ENCODE data around the gene BRAT1. TPM values are rescaled to one million over a fixed set of nuclear protein-coding genes. Genes with fewer than 3 reads are reported as not detected.

The BRAT1 gene
- total RNA-seq, 2 donors from 2014 or later, result 42.1 to 42.7 TPM

DNA sequence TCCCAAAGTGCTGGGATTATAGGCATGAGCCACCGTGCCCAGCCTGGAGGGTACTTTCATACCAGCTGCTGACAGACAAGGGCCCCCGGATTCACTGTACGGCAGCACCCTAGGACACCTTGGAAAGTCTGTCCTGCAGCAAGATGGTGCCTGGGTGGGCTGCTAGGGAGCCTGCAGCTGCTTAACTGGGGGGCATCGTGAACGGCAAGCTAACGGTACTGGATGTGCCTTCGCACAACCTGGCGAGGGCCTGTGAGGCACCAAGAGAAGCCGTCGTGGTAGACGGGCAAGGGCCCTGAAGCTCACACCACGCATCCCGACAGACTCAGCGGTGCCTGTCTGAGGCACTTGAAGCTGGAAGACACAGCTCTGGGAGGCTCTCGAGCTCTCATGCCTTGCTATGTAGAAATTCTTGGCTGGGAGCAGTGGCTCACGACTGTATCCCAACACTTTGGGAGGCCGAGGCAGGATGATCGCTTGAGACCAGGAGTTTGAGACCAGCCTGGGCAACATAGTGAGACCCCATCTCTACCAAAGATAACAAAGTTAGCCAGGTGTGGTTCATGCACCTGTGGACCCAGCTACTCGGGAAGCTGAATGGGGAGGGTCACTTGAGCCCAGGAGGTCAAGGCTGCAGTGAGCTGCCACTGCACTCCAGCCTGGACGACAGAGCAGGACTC is 9.4 kb downstream of the BRAT1 start:
- no peaks in the 10 kb centered on the region for H3K4me1 Mint-ChIP-seq
- no peaks in the 10 kb centered on the region for H3K4me1 ChIP-seq (ENCODE audit: control insufficient read depth, insufficient read depth, low read length)
- peaks cover 40% of the 10 kb centered on the region for H3K36me3 ChIP-seq (ENCODE audit: control insufficient read depth, insufficient read depth, low read length)
- WGBS, 2 experiments (ENCODE audit: insufficient coverage in 1 of 2, insufficient read length in 1 of 2), result 96 to 97% methylated on average over 19 to 20 of the region's 20 CpGs
- no peaks in the 10 kb centered on the region for H3K27me3 Mint-ChIP-seq (ENCODE audit: insufficient read depth)
- no peak overlapping the region for H3K27ac ChIP-seq (ENCODE audit: low read depth, low read length)
- no peak overlapping the region for H3K27ac Mint-ChIP-seq
- H3K27me3 ChIP-seq (ENCODE audit: control insufficient read depth, insufficient read depth, low read length, poor library complexity, severe bottlenecking), result no peaks in the 10 kb centered on the region
- no peaks in the 10 kb centered on the region for H3K9me3 ChIP-seq (ENCODE audit: control insufficient read depth, low read length)
- H3K4me3 ChIP-seq (ENCODE audit: low read length), result no peak overlapping the region
- TF ChIP-seq, protein P1, sequence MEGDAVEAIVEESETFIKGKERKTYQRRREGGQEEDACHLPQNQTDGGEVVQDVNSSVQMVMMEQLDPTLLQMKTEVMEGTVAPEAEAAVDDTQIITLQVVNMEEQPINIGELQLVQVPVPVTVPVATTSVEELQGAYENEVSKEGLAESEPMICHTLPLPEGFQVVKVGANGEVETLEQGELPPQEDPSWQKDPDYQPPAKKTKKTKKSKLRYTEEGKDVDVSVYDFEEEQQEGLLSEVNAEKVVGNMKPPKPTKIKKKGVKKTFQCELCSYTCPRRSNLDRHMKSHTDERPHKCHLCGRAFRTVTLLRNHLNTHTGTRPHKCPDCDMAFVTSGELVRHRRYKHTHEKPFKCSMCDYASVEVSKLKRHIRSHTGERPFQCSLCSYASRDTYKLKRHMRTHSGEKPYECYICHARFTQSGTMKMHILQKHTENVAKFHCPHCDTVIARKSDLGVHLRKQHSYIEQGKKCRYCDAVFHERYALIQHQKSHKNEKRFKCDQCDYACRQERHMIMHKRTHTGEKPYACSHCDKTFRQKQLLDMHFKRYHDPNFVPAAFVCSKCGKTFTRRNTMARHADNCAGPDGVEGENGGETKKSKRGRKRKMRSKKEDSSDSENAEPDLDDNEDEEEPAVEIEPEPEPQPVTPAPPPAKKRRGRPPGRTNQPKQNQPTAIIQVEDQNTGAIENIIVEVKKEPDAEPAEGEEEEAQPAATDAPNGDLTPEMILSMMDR (conservative IDR thresholded peaks at IDR 0.05), result no peak
- H3K9me3 Mint-ChIP-seq, result no peaks in the 10 kb centered on the region
- H3K4me3 Mint-ChIP-seq, result no peak overlapping the region
- H3K36me3 Mint-ChIP-seq (ENCODE audit: low read depth), result peaks cover 49% of the 10 kb centered on the region
- H3K9ac ChIP-seq (ENCODE audit: extremely low read depth, low read length, poor library complexity, severe bottlenecking), result no peak overlapping the region
- no peak for DNase-seq

DNA sequence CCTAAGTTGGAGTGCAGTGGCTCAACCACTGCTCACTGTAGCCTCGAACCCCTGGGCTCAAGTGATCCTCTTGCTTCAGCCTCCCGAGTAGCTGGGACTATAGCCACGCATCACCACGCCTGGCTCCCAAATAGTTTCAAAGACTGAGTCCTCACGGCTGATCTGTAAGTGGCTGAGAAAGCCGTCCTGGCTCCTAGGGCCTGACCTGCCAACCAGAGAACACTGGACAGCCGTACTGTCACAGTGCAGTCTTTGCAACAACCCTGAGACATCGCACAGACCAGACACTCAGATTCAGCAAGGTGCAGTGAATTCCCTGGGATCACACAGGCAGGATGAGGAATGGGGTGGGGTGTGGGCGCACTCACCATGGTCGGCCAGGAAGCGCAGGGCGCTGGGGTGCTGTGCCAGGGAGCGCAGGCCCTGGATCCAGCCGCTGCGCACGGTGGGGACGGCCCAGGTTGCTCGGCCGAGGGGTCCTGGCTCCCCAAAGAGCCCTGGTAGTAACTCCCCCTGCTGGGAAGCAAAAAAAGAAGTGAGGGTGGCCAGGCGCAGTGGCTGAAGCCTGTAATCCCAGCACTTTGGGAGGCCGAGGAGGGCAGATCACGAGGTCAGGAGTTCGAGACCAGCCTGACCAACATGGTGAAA is 10.7 kb downstream of the BRAT1 start:
- Histone ChIP-seq H3K36me3 (ENCODE audit: control insufficient read depth, insufficient read depth, low read length) (peaks cover 33% of the 10 kb centered on the region), H3K9me3 (ENCODE audit: control insufficient read depth, low read length) (no peaks in the 10 kb centered on the region), H3K4me3 (ENCODE audit: low read length) (no peak overlapping the region), H3K4me1 (ENCODE audit: control insufficient read depth, insufficient read depth, low read length) (no peaks in the 10 kb centered on the region), H3K27ac (ENCODE audit: low read depth, low read length) (no peak overlapping the region), H3K9ac (ENCODE audit: extremely low read depth, low read length, poor library complexity, severe bottlenecking) (no peak overlapping the region), H3K27me3 (ENCODE audit: control insufficient read depth, insufficient read depth, low read length, poor library complexity, severe bottlenecking) (no peaks in the 10 kb centered on the region)
- TF ChIP-seq, protein P1 (conservative IDR thresholded peaks at IDR 0.05), result no peak
- Mint-ChIP-seq H3K27me3 (ENCODE audit: insufficient read depth) (no peaks in the 10 kb centered on the region), H3K4me1 (no peaks in the 10 kb centered on the region), H3K9me3 (no peaks in the 10 kb centered on the region), H3K27ac (no peak overlapping the region), H3K4me3 (no peak overlapping the region), H3K36me3 (ENCODE audit: low read depth) (peaks cover 52% of the 10 kb centered on the region)
- DNase-seq, result no peak
- WGBS, 2 experiments (ENCODE audit: insufficient coverage in 1 of 2, insufficient read length in 1 of 2), result 95 to 98% methylated on average over 22 to 23 of the region's 23 CpGs

DNA sequence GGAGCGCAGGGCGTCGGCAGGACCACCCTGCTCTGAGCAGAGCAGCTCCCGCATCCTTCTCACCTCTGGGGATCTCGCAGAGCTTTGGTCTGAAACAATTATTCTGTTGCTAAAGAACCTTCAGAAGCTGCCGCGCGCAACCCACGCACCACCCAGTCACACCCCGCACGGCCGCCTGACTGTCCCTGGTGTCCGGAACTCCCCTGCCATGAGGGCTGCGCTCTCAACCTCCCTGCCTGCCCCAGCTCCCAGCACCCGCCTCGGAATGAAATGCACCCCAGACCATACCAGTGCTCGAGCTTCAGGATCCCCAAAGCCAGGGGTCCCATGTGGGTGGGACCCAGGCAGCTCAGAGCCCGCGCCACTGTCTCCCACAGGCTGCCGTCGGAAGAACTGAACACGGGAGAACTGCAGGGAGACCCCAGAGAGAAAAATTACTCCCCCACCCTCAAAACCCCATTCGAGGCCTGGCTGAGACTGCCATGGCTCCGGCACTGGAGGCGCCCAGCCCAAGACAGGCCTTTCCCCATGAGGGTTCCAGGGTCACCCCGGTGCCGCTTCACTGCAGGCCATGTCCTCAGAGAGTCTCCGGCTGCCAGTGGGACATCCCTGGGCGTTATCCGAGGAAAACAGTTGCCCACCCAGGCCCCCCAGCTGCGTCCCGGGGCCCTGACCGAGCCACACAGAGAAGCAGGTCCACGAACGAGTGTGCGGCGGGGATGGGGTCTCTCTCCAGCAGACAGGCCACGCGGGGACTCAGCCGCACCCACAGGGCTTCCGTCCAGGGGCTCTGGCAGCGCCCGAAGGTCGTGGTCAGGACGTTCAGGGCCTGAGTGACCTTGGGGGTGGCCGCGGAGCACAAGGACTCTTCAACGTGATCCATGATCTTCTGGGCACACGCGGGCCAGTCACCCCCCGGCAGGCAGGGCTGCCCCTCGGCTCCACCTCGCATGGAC is 12.1 kb downstream of the BRAT1 start:
- no peaks in the 10 kb centered on the region for H3K4me1 Mint-ChIP-seq
- 94 to 95% methylated on average over 22 to 53 of the region's 53 CpGs for WGBS, 2 experiments (ENCODE audit: insufficient coverage in 1 of 2, insufficient read length in 1 of 2)
- no peak overlapping the region for H3K4me3 Mint-ChIP-seq
- H3K36me3 Mint-ChIP-seq (ENCODE audit: low read depth), result peaks cover 50% of the 10 kb centered on the region
- no peak overlapping the region for H3K27ac Mint-ChIP-seq
- Histone ChIP-seq H3K9me3 (ENCODE audit: control insufficient read depth, low read length) (no peaks in the 10 kb centered on the region), H3K9ac (ENCODE audit: extremely low read depth, low read length, poor library complexity, severe bottlenecking) (no peak overlapping the region), H3K27me3 (ENCODE audit: control insufficient read depth, insufficient read depth, low read length, poor library complexity, severe bottlenecking) (no peaks in the 10 kb centered on the region), H3K36me3 (ENCODE audit: control insufficient read depth, insufficient read depth, low read length) (peaks cover 19% of the 10 kb centered on the region), H3K4me1 (ENCODE audit: control insufficient read depth, insufficient read depth, low read length) (no peaks in the 10 kb centered on the region), H3K27ac (ENCODE audit: low read depth, low read length) (no peak overlapping the region), H3K4me3 (ENCODE audit: low read length) (no peak overlapping the region)
- H3K9me3 Mint-ChIP-seq, result no peaks in the 10 kb centered on the region
- no peak for DNase-seq
- no peaks in the 10 kb centered on the region for H3K27me3 Mint-ChIP-seq (ENCODE audit: insufficient read depth)
- TF ChIP-seq, protein P1 (conservative IDR thresholded peaks at IDR 0.05), result no peak

Data from endodermal cell (in vitro differentiated cells).